H1 (cell line): ENCODE results near the gene SCARB1. TPM values are rescaled to one million over a fixed set of nuclear protein-coding genes. Genes with fewer than 3 reads are reported as not detected.

Source experiments
- BCL11A ChIP-seq, 2 experiments: IDR thresholded peaks; one replicate each; pipeline ENCODE4 v1.6.1; 2011; ENCODE audit warnings: low read depth in 2 of 2, low read length in 2 of 2, mild to moderate bottlenecking in 2 of 2
- GTF2F1 ChIP-seq: IDR thresholded peaks from 2 replicates; pipeline ENCODE4 v1.6.1; 2012; ENCODE audit warnings: low read depth, low read length, improper control_type of control experiment, borderline replicate concordance
- HDAC2 ChIP-seq, 2 experiments: fragments of 300-600 bp in 1 of 2; sonication (generic) in 1 of 2; IDR thresholded peaks; 2 replicates each; pipeline ENCODE4 v1.6.1; 2011 to 2012; ENCODE audit warnings: low read depth in 2 of 2, low read length in 2 of 2, mild to moderate bottlenecking in 2 of 2, moderate library complexity in 2 of 2, borderline replicate concordance in 1 of 2, inconsistent platforms in 1 of 2
- KDM1A ChIP-seq: fragments of 200-600, 300-600 bp; sonication (generic); IDR thresholded peaks from 2 replicates; pipeline ENCODE4 v1.7.1; 2016; ENCODE audit warnings: mild to moderate bottlenecking, low read length, borderline replicate concordance
- RAD21 ChIP-seq, 2 experiments: IDR thresholded peaks in 1 of 2; conservative IDR thresholded peaks in 1 of 2; 2 replicates each; pipeline ENCODE4 v1.6.1; 2011; ENCODE audit warnings: low read depth in 2 of 2, low read length in 2 of 2, improper control_type of control experiment in 1 of 2, inconsistent platforms in 1 of 2, mild to moderate bottlenecking in 1 of 2, moderate library complexity in 1 of 2
- SIN3A ChIP-seq, 2 experiments: IDR thresholded peaks in 1 of 2; conservative IDR thresholded peaks in 1 of 2; 2 replicates each; pipeline ENCODE4 v1.6.1; 2011 to 2012; ENCODE audit warnings: low read length in 2 of 2, improper control_type of control experiment in 1 of 2, low read depth in 1 of 2, mild to moderate bottlenecking in 1 of 2
- SP4 ChIP-seq: IDR thresholded peaks from 2 replicates; pipeline ENCODE4 v1.6.1; 2012; ENCODE audit warnings: low read length, inconsistent platforms
- SRF ChIP-seq: IDR thresholded peaks from 2 replicates; pipeline ENCODE4 v1.6.1; 2011; ENCODE audit warnings: mild to moderate bottlenecking, low read depth, low read length, moderate library complexity
- TAF7 ChIP-seq: optimal IDR thresholded peaks from 2 replicates; pipeline ENCODE3; 2011; ENCODE audit warnings: low read depth, mild to moderate bottlenecking, inconsistent platforms, low read length, moderate library complexity, borderline replicate concordance
- polyA plus RNA-seq, 7 experiments: library from polyadenylated mRNA; depleted of rRNA in 3 of 7; stranded (reverse) in 5 of 7; unstranded in 2 of 7; fragments of >200 nt in 5 of 7; fragments of 200-250 nt in 2 of 7; gene quantifications; 1 replicate in 5 of 7; 2 replicates in 1 of 7; 4 replicates in 1 of 7; pipeline versions ENCODE4 v1.2.1 to v1.2.3, GENCODE V29; 2011 to 2013; ENCODE audit warnings: missing spikeins in 2 of 7, mixed read lengths in 2 of 7
- total RNA-seq: library from RNA; stranded (reverse); fragmentation: NEBNext Ultra II Directional; extraction: Animal tissue kit (Norgen Biotek cat#: 25700); gene quantifications from 2 replicates; pipeline ENCODE4 v1.2.1, GENCODE V29; 2021
- TF ChIP-seq, protein P1 (sequence below): IDR thresholded peaks from 2 replicates; pipeline ENCODE4 v1.6.1; 2011; ENCODE audit warnings: low read length, improper control_type of control experiment
- TF ChIP-seq, protein P2 (sequence below): IDR thresholded peaks from 2 replicates; pipeline ENCODE4 v1.6.1; 2012; ENCODE audit warnings: inconsistent platforms
- TF ChIP-seq, protein P3 (sequence below), 3 experiments: IDR thresholded peaks; 1 replicate in 2 of 3; 2 replicates in 1 of 3; pipeline versions ENCODE4 v1.5.1 to v1.6.1; 2011; ENCODE audit warnings: low read length in 3 of 3, mild to moderate bottlenecking in 3 of 3, inconsistent platforms in 2 of 3, low read depth in 1 of 3, moderate library complexity in 1 of 3; ENCODE audit not compliant: insufficient read depth in 1 of 3; ENCODE audit errors: control extremely low read depth in 1 of 3

The SCARB1 gene
- total and polyA plus RNA-seq, 2 of the 8 experiments (the other 6 are each of a cell fraction or from before 2014, with no cell fraction given) = 45.3 to 57.1 TPM

DNA sequence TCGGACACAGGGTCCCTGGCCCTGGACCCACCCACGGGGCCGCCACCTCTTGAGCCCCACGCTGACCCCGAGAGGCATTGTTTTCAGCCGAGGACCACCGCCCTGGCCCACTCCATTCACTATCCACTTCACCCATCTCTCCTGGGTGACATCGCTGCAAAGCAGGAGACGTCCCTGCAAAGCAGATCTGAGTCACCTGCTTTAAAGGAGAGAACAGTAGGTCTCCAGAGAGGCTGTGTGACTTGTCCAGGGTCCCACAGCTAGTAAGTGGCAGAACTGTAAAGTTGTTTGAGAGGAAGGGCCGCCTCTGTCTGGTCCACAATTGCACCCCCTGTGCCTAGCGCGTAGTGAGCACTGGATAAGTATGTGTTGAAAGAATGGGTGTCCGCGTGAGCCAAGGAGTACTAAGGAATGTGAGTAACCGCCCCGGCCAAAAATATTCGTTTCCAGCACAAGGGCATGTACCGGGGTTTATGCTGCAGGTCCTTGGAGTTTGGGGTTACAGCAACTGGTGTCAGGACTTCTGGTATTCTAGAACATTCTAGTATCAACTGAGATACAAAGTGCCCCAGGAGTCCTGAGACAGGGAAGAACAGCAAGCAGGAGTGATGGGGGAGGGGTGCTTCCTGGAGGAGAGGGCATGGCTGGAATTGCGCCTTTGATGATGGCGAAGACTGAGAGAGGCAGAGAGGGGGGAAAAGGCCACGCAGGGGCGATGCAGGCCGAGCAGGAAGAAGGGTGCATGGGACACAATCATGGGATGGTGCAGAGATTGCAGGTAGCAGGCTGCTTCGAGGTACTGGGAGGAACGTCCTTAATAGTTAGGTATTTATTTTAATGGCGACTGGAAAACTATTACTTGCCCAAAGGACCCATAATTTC, 91.1 kb downstream of the SCARB1 start (continued):
- TF ChIP-seq, protein P1, sequence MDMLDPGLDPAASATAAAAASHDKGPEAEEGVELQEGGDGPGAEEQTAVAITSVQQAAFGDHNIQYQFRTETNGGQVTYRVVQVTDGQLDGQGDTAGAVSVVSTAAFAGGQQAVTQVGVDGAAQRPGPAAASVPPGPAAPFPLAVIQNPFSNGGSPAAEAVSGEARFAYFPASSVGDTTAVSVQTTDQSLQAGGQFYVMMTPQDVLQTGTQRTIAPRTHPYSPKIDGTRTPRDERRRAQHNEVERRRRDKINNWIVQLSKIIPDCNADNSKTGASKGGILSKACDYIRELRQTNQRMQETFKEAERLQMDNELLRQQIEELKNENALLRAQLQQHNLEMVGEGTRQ = no peak
- TF ChIP-seq GTF2F1 (no peak), RAD21 (IDR thresholded peaks at IDR 0.05 in 1 of 2, conservative IDR thresholded peaks at IDR 0.05 in 1 of 2; ENCODE audit: low read depth in 2 of 2, low read length in 2 of 2) (no peak), HDAC2 (IDR thresholded peaks at IDR 0.05; ENCODE audit: borderline replicate concordance in 1 of 2, low read depth in 2 of 2, low read length in 2 of 2) (0 out of 4 replicates have a peak, but pooled peaks of 1 of the 2 experiments have one; percentile 40), SIN3A (conservative IDR thresholded peaks at IDR 0.05 in 1 of 2, IDR thresholded peaks at IDR 0.05 in 1 of 2; ENCODE audit: low read depth in 1 of 2, low read length in 2 of 2) (no peak), SRF (no peak), BCL11A (IDR thresholded peaks at IDR 0.05; ENCODE audit: low read depth in 2 of 2, low read length in 2 of 2) (no peak), TAF7 (no peak), KDM1A (peak; percentile 83; the same call in 1 of the 2 replicates), SP4 (no peak)
- TF ChIP-seq, protein P2, sequence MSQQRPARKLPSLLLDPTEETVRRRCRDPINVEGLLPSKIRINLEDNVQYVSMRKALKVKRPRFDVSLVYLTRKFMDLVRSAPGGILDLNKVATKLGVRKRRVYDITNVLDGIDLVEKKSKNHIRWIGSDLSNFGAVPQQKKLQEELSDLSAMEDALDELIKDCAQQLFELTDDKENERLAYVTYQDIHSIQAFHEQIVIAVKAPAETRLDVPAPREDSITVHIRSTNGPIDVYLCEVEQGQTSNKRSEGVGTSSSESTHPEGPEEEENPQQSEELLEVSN = no peak
- TF ChIP-seq, protein P3, sequence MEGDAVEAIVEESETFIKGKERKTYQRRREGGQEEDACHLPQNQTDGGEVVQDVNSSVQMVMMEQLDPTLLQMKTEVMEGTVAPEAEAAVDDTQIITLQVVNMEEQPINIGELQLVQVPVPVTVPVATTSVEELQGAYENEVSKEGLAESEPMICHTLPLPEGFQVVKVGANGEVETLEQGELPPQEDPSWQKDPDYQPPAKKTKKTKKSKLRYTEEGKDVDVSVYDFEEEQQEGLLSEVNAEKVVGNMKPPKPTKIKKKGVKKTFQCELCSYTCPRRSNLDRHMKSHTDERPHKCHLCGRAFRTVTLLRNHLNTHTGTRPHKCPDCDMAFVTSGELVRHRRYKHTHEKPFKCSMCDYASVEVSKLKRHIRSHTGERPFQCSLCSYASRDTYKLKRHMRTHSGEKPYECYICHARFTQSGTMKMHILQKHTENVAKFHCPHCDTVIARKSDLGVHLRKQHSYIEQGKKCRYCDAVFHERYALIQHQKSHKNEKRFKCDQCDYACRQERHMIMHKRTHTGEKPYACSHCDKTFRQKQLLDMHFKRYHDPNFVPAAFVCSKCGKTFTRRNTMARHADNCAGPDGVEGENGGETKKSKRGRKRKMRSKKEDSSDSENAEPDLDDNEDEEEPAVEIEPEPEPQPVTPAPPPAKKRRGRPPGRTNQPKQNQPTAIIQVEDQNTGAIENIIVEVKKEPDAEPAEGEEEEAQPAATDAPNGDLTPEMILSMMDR (IDR thresholded peaks at IDR 0.05; ENCODE audit: control extremely low read depth in 1 of 3, insufficient read depth in 1 of 3, low read depth in 1 of 3, low read length in 3 of 3) = 0 out of 4 replicates have a peak, but pooled peaks of 1 of the 3 experiments have one; percentile 1
